ENCODE data around the gene PKIG.

- no peak for TF ChIP-seq CTCF (conservative IDR thresholded peaks at IDR 0.05)
- no peak for TF ChIP-seq ZFX (IDR thresholded peaks at IDR 0.05)
Measured at GRCh38 chr20:44633872-44634600, 51.7 kb downstream of the PKIG start.

All from C4-2B (cell line).